HUES64 (cell line): ENCODE data around the gene RBM45.
"Not testable (repeated sequence)": the region's sequence is repeated elsewhere in the genome, so short reads cannot be mapped to it uniquely, and the experiment has no call there.

Experiments used
- H3K27ac ChIP-seq: 2 replicates; pipeline ENCODE4 v1.7.0; 2013; ENCODE audit warnings: low read depth, low read length, inconsistent platforms
- H3K27me3 ChIP-seq: 2 replicates; pipeline ENCODE4 v1.6.1; 2013; ENCODE audit warnings: mild to moderate bottlenecking, low read length; ENCODE audit not compliant: insufficient read depth
- H3K36me3 ChIP-seq: 2 replicates; pipeline ENCODE4 v1.6.1; 2013; ENCODE audit warnings: mild to moderate bottlenecking, low read length; ENCODE audit not compliant: insufficient read depth
- H3K4me1 ChIP-seq: 2 replicates; pipeline ENCODE4 v1.6.1; 2013; ENCODE audit warnings: mild to moderate bottlenecking, low read length, moderate library complexity; ENCODE audit not compliant: insufficient read depth
- H3K4me3 ChIP-seq: 2 replicates; pipeline ENCODE4 v1.5.1; 2013; ENCODE audit warnings: mild to moderate bottlenecking, low read length, moderate library complexity
- H3K9ac ChIP-seq: 2 replicates; pipeline ENCODE4 v1.6.1; 2013; ENCODE audit warnings: mild to moderate bottlenecking, low read depth, low read length
- H3K9me3 ChIP-seq: 2 replicates; pipeline ENCODE4 v1.6.1; 2013; ENCODE audit warnings: low read depth, low read length; ENCODE audit not compliant: insufficient read depth
- WGBS: fragments of 150-250, 120-280 bp; methylation state at CpG from one replicate; pipeline ENCODE4 v1.1.7; 2013; ENCODE audit warnings: missing lambda C conversion rate; 5-methylcytosine and 5-hydroxymethylcytosine counted together

The RBM45 gene

DNA sequence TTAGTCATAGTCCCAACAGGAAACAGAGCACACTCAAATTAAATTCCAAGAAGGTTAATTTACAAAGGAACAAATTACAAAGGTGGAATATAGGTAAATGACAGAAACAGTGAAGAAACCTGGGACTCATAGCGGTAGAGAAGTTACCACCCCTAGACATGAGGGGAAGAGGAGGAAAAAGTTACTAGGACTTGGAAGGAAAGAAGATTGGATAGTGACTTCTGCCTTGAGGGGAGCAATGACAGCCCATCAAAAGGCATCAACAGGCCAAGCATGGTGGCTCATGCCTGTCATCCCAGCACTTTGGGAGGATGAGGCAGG is 37.3 kb upstream of the RBM45 start:
- Histone ChIP-seq H3K27ac (no peak overlapping the region), H3K27me3 (peaks cover 44% of the 10 kb centered on the region), H3K4me1 (peaks cover 5% of the 10 kb centered on the region), H3K4me3 (no peak overlapping the region), H3K9ac (no peak overlapping the region), H3K9me3 (peaks cover 5% of the 10 kb centered on the region; the same call in 1 of the 2 replicates), H3K36me3 (no peaks in the 10 kb centered on the region)
- 94% methylated on average over 1 of the region's 1 CpG for WGBS

DNA sequence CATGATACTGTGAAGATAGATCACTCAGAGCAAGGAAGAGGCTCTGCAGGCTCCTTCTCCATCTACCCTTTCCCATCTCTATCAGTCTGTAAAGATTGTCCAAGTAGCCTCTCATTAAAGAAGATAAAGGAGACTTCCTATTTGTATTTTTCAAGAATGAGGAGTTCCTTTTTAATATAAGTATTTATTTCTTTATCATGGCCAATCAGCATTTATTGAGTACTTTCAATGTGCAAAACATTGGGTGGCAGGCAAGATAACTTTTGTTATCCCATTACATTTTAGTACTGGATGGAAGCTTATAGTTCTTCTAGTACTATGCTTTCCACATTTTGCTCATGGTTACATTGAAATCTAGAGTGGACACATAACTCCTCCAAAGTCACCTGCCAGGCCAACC is 36.1 kb upstream of the RBM45 start:
- Histone ChIP-seq H3K4me1 (peaks cover 5% of the 10 kb centered on the region), H3K27me3 (peaks cover 33% of the 10 kb centered on the region), H3K9me3 (peaks cover 5% of the 10 kb centered on the region; the same call in 1 of the 2 replicates), H3K27ac (no peak overlapping the region), H3K36me3 (no peaks in the 10 kb centered on the region), H3K9ac (no peak overlapping the region), H3K4me3 (no peak overlapping the region)

DNA sequence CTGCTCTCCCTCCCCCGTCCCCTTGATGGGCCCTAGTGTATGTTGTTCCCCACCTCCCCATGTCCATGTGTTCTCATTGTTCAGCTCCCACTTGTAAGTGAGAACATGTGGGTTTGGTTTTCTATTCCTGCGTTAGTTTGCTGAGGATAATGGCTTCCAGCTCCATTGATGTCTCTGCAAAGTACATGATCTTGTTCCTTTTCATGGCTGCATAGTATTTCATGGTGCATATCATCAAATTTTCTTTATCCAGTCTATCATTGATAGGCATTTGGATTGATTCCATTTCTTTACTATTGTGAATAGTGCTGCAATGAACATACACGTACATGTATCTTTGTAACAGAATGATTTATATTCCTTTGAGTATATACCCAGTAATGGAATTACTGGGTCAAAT is 33.0 kb upstream of the RBM45 start:
- H3K36me3 ChIP-seq, H3K9me3 ChIP-seq, H3K4me3 ChIP-seq, H3K4me1 ChIP-seq, H3K27ac ChIP-seq, H3K27me3 ChIP-seq, H3K9ac ChIP-seq: not testable (repeated sequence)
- WGBS = 81% methylated on average over 2 of the region's 3 CpGs

DNA sequence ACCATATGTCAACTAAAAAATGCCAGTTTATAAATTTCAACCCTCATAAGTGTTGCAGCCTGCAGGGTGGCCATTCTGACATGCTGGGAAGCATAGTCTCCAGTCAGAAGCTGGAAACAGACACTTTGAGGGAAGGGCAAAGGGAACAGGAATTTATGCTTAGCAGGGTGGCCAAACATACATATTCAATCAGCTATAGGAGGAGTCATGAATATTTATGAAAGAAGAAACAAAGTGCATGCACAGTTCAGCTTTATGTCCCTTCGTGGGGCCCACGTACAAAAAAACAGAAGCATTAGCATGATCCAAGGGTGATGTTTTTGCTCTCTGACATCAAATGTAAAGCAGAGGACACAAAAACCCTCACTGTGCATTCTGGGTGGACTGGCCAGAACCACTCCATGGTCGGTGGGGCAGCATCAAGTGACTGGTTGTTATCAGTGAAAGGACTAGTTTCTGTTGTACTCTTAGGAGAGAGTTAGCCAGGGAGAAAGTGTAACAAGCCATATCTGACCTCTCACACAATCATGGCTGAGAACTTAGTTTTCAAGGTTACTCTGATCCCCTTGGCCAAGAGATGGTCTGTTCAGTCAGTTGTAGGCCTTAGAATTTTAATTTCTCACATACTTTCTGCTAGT is 29.7 kb upstream of the RBM45 start:
- Histone ChIP-seq H3K4me1 (peaks cover 4% of the 10 kb centered on the region; the same call in 1 of the 2 replicates), H3K27me3 (no peaks in the 10 kb centered on the region), H3K4me3 (no peak overlapping the region), H3K9me3 (peaks cover 5% of the 10 kb centered on the region; the same call in 1 of the 2 replicates), H3K36me3 (no peaks in the 10 kb centered on the region), H3K27ac (no peak overlapping the region), H3K9ac (no peak overlapping the region)
- 94% methylated on average over 3 of the region's 3 CpGs for WGBS

DNA sequence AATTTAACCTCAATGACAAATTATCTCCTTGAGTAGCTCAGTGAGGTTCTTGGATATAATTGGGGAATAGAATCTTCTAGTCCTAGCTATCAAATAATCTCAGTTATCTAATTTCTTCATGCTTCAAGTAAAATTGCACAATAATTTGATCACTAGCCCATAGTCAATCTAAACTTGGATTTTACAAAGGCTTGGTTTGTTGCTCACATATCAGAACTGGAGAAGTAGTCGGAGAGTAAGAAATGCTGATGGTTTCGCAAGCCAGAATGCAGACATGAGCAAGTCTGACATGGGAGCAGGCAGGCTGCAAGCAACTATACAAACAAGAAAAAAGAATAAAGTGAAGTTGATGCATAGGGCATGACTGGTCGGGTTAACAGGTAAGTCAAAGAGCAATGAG is 28.0 kb upstream of the RBM45 start:
- no peak overlapping the region for H3K27ac ChIP-seq
- H3K4me1 ChIP-seq = peaks cover 4% of the 10 kb centered on the region; the same call in 1 of the 2 replicates
- no peak overlapping the region for H3K4me3 ChIP-seq
- H3K9ac ChIP-seq = no peak overlapping the region
- WGBS = 90% methylated on average over 3 of the region's 3 CpGs
- no peaks in the 10 kb centered on the region for H3K36me3 ChIP-seq
- H3K9me3 ChIP-seq = peaks cover 4% of the 10 kb centered on the region; the same call in 1 of the 2 replicates
- H3K27me3 ChIP-seq = no peaks in the 10 kb centered on the region

DNA sequence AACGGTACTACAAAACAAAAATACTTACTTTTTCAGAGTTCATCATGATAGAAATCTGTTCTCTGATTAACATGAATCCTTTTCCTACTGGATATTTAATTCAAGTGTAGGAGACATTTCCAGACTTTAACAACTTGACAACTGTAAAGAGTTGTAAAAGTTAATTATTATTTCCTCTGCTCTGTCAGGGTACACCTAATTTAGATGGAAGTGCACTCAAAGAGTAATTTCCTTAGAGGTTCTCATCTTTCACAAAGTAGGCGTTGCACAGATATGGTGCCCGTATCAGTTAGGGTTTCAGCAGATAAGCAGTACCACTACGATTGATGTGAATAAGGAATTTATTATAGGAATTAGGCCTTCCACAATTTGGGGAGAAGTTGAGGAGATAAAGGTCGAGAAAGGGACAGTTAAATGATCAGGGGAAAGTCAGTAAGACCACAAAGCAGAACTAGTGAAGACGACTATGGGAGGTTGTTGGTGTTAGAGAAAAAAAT is 23.4 kb upstream of the RBM45 start:
- H3K27ac ChIP-seq = no peak overlapping the region
- no peaks in the 10 kb centered on the region for H3K9me3 ChIP-seq
- H3K9ac ChIP-seq = no peak overlapping the region
- WGBS = 93% methylated on average over 6 of the region's 6 CpGs
- no peak overlapping the region for H3K4me3 ChIP-seq
- no peaks in the 10 kb centered on the region for H3K27me3 ChIP-seq
- no peaks in the 10 kb centered on the region for H3K36me3 ChIP-seq
- H3K4me1 ChIP-seq = no peaks in the 10 kb centered on the region

DNA sequence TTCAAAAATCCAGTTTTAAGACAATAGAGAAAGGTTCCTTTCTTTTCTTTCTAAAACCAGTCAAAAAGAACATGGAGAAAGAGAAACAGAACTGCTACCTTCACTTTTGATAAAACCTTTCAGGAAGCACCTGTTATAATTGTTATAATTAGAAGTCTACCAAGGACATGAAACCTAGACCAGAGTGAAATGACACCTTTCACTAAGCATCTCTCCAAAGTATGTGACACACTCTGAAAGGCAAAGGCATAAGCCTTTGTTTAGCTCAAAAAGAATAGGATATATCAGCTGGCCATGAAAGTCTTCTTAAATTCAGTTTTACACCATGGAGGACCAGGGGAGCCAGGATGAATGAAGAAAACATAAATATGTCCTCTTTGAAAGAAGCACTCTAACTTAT is 18.8 kb upstream of the RBM45 start:
- no peaks in the 10 kb centered on the region for H3K27me3 ChIP-seq
- no peak overlapping the region for H3K9ac ChIP-seq
- H3K9me3 ChIP-seq = no peaks in the 10 kb centered on the region
- no peaks in the 10 kb centered on the region for H3K36me3 ChIP-seq
- H3K4me3 ChIP-seq = no peak overlapping the region
- H3K27ac ChIP-seq = no peak overlapping the region
- no peaks in the 10 kb centered on the region for H3K4me1 ChIP-seq

DNA sequence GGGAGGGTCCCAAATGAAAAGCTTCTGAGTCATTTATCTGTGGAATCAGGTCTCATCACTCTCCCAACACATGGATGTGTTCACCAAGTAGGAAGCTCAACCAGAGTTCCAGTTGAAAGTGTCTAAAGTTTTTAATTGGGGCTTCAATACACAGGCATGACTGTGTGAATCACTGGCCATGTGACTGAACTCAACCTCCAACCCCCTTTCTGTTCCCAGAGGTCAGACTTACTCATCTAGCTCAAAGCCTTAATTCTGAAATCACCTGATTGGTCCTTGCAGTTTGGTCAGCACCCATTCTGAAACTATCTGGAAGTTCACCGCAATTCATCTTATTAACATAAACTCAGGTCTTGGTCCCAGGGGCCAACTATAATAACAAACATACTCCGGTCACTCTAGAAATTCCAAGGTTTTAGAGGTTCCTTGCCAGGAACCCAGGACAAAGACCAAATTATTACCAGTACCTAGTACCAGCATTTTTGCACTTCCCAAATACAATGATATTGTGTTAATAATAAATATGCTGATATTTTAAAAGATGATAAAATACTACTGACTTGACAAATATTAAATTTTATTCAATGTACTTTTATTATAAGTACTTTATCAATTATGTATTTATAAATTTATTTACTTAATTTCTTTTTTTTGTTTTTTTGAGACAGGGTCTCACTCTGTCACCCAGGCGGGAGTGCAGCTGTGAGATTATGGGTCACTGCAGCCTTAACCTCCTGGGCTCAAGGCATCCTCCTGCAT is 10.7 kb upstream of the RBM45 start:
- no peaks in the 10 kb centered on the region for H3K27me3 ChIP-seq
- WGBS = 97% methylated on average over 3 of the region's 3 CpGs
- H3K4me3 ChIP-seq = no peak overlapping the region

DNA sequence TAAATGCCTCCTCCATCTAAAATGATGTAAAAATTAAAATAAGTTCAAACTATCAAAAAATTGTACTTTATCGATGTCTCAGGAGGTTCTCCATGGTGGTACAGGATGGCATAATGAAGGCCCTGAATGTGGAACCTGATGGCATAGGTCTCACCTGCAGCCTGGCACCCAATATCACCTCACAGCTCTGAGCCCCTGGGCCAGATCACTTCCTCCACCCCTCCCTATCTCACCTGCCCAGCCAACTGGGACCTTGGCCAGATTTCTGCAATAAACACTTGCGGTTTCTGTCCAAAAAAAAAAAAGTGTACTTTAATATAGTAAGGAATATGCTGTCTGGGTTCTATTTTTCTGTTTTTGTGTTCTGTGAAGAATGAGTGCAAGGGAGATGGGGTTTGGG is 6.7 kb upstream of the RBM45 start:
- no CpG with 5 or more reads among the region's 2 CpGs for WGBS

More for the DNA sequence above, 10.7 kb upstream of the RBM45 start:
- no peak overlapping the region for H3K9ac ChIP-seq
- no peak overlapping the region for H3K27ac ChIP-seq
- H3K4me1 ChIP-seq = no peaks in the 10 kb centered on the region
- H3K9me3 ChIP-seq = no peaks in the 10 kb centered on the region
- no peaks in the 10 kb centered on the region for H3K36me3 ChIP-seq

DNA sequence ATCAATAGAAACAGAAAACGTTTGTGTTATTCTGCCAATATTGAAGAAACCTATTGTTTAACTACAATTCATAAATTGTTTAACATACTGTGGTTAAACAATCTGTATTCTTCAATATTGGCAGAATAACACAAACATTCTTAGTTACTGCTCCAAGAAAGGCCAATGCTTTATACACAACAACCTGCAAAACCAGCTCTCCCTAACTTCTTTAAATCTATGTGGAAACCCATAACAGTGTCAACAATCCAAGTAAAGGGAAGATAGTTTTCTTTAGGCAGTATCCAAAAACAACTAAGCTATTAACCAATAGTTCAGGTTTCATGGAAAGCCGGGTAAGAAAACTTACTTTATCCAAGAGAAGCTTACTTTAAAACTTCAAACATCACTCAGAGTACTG is 6.2 kb upstream of the RBM45 start:
- no peak overlapping the region for H3K9ac ChIP-seq
- H3K9me3 ChIP-seq = no peaks in the 10 kb centered on the region
- H3K4me3 ChIP-seq = no peak overlapping the region
- H3K27me3 ChIP-seq = no peaks in the 10 kb centered on the region
- WGBS = 86% methylated on average over 1 of the region's 2 CpGs
- H3K36me3 ChIP-seq = no peaks in the 10 kb centered on the region
- H3K4me1 ChIP-seq = no peaks in the 10 kb centered on the region
- no peak overlapping the region for H3K27ac ChIP-seq

More for the DNA sequence above, 6.7 kb upstream of the RBM45 start:
- Histone ChIP-seq H3K27me3 (no peaks in the 10 kb centered on the region), H3K27ac (no peak overlapping the region), H3K4me3 (no peak overlapping the region), H3K36me3 (no peaks in the 10 kb centered on the region), H3K9ac (no peak overlapping the region), H3K4me1 (no peaks in the 10 kb centered on the region), H3K9me3 (no peaks in the 10 kb centered on the region)

DNA sequence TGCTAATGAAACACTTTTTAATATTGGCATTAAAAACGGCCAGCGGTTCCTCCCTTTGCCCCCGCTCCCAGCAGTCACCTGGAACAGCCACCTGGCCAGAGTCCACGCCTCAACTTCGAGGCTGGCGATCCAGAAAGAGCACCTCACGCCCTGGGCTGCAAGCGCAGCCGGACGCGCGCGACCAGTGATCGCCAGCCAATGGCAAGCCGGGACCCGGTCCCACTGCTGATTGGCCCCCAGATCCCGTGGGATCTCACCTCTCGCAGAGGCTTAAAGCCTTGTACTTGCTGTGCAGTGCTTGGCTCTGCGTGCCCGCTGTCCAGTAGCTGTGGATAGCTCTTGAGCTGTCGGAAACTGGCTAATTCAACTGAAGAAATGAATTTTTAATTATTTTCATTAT is 4.1 kb upstream of the RBM45 start:
- 87% methylated on average over 20 of the region's 21 CpGs for WGBS
- Histone ChIP-seq H3K4me3 (no peak overlapping the region), H3K9me3 (no peaks in the 10 kb centered on the region), H3K36me3 (no peaks in the 10 kb centered on the region), H3K27ac (no peak overlapping the region), H3K9ac (no peak overlapping the region), H3K27me3 (no peaks in the 10 kb centered on the region), H3K4me1 (peaks cover 2% of the 10 kb centered on the region; the same call in 1 of the 2 replicates)
